GM12872 (cell line): ENCODE results near the gene FLT1.

Experiments
- TF ChIP-seq, protein P1 (sequence below): IDR thresholded peaks from 3 replicates; pipeline ENCODE4 v1.5.1; 2011; ENCODE audit warnings: low read depth, mild to moderate bottlenecking, low read length, moderate library complexity; ENCODE audit not compliant: insufficient read depth

Gene FLT1

DNA sequence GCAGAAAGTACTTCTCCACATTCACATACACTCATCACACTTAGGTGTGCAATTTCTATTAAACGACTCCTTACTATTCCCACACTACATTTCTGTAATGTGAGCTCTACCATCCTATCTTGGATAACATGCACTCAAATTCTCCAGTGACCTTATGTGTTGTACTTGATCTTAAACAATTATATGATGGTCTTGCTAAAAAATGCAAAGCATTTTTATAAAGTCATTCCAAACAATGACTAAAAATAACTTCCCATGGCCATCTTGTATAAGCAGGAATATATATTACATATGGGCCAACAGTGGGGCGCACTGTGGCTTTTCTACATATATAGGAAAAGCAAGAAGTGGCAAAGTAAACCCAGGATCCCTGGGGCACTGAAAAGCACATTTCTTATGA is 155.5 kb downstream of the FLT1 start:
- TF ChIP-seq, protein P1, sequence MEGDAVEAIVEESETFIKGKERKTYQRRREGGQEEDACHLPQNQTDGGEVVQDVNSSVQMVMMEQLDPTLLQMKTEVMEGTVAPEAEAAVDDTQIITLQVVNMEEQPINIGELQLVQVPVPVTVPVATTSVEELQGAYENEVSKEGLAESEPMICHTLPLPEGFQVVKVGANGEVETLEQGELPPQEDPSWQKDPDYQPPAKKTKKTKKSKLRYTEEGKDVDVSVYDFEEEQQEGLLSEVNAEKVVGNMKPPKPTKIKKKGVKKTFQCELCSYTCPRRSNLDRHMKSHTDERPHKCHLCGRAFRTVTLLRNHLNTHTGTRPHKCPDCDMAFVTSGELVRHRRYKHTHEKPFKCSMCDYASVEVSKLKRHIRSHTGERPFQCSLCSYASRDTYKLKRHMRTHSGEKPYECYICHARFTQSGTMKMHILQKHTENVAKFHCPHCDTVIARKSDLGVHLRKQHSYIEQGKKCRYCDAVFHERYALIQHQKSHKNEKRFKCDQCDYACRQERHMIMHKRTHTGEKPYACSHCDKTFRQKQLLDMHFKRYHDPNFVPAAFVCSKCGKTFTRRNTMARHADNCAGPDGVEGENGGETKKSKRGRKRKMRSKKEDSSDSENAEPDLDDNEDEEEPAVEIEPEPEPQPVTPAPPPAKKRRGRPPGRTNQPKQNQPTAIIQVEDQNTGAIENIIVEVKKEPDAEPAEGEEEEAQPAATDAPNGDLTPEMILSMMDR = no peak

DNA sequence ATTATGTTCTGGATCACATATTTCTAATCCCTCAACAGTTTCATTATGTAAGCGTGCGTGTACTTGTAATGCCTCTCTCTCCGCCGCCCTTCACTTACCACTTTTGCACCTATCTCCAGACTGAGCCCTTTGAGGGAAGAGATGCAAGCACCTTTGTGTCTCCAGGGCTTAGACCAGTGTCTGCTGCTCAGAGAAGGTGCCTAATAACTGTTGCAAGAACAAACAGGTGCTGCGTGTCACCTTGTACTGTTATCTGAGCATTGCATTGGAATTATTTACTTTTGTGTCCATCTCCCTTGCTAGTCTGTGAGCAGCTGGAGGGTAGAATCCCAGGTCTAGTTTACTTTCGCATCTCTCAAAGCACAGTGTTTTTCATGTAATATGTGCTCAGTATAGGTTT is 156.2 kb downstream of the FLT1 start:
- TF ChIP-seq, protein P1 = no peak

DNA sequence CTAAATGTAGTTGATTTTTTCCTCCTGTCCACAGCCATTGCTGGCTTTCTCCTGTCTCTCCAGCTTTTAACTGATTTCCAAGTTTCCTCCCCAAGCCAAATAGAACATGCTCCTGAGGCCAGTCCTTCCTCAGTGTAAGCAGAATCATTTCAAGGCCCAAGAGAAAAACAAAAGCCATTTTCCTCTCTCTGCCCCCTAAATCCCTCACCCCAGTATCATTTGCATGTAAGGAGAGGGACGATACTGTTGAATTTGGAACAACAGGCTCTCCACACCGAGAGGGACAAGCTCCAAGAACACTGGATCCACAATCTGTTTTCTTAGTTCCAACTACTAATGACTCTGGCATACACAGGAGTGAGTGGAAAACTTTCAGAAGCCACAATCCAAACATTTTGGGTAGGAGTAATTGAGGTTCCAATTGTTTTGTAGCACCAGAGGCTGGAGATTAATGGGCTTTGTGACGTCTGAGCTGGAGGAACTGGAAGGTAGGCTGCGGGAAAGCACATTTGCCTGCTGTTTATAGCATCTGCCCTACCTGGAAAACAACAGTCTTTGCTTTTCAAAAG is 156.8 kb downstream of the FLT1 start:
- TF ChIP-seq, protein P1 = no peak

DNA sequence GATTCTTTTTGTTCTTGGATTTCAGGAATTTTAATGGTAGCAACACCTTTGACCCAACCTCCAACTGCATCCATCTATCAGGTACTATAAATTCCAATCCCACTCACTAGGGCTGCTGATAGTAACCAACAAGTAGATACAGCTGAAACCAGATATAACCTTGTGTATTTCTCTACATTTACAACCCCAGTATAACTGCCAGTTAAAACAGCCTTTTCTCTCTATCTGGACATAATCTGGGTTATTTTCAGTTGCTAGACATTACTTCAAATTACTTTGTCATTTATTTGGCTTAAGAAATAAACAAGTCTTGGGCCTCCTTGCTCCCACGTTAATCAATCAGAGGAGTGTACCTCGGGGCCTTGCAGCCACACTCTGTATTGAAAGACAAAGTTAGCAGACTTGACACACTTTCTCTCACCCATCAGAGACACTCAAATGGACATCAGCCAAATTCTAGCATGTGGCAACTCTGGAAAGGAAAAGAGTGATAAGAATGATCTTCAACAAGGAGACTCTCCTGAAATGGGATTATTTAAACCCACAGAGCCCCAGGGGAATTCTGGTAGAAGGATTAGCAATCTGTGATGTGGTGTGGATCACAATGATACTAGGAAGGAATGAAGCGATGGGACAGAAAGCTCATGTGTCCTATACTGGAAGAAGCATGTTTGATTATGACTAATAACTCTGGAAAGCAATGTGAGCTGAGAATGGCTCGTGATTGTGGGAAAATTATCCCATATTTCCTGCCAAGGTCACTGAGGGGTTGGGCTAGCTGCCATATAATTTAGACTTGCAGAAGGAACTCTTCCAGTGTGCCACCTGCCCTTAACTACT is 157.5 kb downstream of the FLT1 start:
- TF ChIP-seq, protein P1 = no peak

DNA sequence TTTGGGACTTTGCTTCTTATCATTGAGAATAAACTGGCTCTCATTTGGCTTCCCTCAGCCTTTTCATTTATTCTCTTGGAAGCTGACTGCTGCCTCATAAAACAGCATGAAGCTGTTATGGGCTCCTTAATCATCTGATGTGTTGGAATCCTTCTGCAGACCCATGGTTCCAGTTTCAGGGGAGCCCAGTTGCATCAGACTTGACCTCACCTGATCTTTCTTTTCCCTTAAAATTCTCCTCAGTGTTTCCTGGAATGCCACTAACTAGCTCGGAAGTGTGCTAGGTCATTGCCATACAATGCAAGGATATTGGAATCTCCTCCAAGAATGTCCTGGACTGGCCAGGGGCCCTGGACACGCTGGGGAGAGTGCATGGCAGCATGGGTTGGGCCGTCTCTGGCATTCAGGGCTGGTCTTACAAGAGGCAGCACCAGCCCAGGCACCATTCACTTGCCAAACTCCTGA is 158.7 kb downstream of the FLT1 start:
- TF ChIP-seq, protein P1 = no peak

DNA sequence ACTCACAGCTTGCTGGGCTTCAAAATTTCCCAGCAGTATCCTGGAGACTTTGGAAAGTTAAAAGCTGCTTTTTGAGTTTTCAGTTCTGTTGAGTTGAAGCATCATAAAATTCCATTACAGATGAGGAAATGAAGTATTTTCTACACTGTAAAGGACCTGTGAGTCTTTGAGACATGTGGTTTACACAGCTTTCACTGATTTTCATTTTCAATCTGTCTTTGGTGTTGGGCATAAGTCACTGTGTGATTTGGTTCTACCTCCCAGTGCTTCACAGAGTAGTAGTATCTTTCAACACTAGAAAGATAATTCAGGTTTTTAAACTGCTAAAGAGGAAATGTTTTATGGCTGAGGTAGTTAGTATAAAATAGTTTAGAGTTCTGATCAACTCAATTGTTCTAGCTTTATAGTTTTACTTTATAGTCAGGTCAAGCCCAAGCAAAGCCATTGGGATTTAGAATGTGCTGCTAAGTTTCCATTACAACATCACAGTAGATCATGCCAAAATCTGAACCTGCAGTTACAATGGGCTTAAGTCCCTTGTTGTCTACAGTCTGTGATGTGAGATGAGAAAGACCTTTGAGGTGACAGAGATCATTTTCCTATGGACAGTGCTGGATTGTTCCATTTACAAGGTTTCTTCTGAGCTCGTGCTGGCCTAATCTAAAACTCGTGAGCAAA is 161.6 kb downstream of the FLT1 start:
- TF ChIP-seq, protein P1 = no peak

DNA sequence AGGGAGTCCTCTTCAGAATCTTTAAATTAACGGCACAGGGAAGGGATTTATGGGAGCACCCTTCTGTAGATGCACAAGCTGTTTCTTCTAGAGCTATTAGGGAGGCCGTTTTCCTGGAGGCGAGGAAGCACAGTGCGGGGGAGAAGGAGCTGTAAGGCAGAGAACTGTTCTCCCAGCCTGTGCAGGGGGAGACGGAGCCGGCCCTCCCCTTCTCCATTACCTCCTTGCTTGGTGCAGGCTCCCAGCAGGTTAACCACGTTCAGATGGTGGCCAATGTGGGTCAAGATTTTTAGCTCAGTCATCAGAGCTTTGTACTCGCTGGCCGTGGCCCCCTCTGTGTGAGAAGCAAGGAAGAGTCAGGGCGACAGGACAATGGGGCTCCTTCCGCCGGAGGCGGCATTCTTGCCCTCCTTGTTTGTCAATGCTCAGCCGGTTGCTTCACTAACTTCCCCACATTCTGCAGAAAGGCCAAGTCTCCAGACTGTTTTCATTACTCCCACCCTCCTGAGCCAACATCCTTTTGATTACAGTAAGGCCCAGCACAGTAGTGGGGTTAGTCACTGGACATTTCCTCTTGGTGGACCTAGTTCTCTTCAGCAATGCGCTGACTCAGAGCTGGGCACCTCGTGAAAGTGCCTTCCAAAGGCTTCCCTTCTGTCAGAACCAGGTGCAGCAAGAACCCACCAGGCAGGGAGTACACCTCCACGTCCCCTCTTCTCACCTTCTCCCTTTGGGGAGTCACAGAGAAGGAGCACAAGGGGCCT is 165.4 kb downstream of the FLT1 start:
- TF ChIP-seq, protein P1 = no peak
